ENCODE measurements around the gene NTSR2. TPM values are rescaled to one million over a fixed set of nuclear protein-coding genes. Genes with fewer than 3 reads are reported as not detected.
A peak's percentile ranks its signal among the peaks of the same experiment; 100 is the strongest.

The NTSR2 gene
- total RNA-seq, 1 donor from 2014 or later = not detected

DNA sequence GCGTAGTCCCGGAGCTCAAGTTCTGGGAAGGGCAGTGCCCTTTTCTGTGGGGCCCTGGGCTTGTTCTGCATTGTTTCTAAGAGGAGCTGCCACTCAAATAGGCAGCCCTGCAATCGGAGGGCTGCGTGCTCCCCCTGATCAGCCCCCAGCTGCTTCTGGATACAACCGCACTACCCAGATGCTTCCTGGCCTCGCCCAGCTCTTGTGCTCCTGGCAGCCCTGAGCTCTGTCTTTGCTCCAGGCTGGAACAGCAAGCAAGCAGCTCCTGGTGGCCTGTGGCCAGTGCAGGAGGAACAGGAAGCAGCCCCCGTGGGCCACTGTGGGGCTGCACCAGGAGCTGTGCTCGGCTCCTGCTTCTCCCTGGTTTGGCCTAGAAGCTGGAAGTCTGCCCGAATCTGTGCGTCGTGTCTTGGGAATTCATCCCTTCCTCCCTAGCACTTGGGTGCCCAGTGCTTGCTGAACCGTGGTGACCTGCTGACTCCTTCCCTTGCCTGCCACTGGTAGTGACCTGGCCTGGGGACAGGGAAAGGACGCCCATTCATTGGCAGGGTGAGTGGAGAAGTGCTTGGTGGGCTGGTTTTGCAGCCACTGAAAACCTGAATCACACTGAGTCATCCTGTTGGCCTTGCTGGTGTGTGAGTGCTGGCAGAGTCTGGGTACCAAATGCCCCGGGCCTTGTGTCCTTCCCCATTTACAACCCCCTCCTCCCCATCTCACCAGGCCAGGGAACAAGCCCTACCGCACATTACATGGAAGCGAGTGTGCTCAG, 27.3 kb upstream of the NTSR2 start:
- peaks cover 24% of the 10 kb centered on the region for H3K4me1 ChIP-seq (ENCODE audit: insufficient read depth, low read length)
- no peaks in the 10 kb centered on the region for H4K20me1 ChIP-seq (ENCODE audit: insufficient read depth, low read length)
- H3K27ac ChIP-seq (ENCODE audit: low read depth, low read length) = peak overlapping the region; percentile 68
- peak overlapping the region; percentile 7 for H3K4me3 ChIP-seq (ENCODE audit: insufficient read depth, low read depth, low read length)
- Mint-ChIP-seq H3K27me3 (ENCODE audit: low read depth, unreplicated experiment) (peaks cover 4% of the 10 kb centered on the region), H3K4me3 (ENCODE audit: unreplicated experiment) (no peak overlapping the region), H3K4me1 (ENCODE audit: low read depth, unreplicated experiment) (peaks cover 10% of the 10 kb centered on the region), H3K27ac (ENCODE audit: unreplicated experiment) (peak overlapping the region; percentile 42), H3K36me3 (ENCODE audit: low read depth, unreplicated experiment) (no peaks in the 10 kb centered on the region), H3K9me3 (ENCODE audit: unreplicated experiment) (peaks cover 2% of the 10 kb centered on the region)
- peak overlapping the region; percentile 64 for H3K4me2 ChIP-seq (ENCODE audit: low read length)
- peak overlapping the region; percentile 74 for H2AFZ ChIP-seq (ENCODE audit: low read depth, low read length)
- peak overlapping the region; percentile 23 for H3K9ac ChIP-seq (ENCODE audit: low read length)
- H3K36me3 ChIP-seq (ENCODE audit: insufficient read depth, low read length) = no peaks in the 10 kb centered on the region
- H3K9me3 ChIP-seq (ENCODE audit: insufficient read depth, low read depth, low read length) = no peaks in the 10 kb centered on the region
- no peaks in the 10 kb centered on the region for H3K79me2 ChIP-seq (ENCODE audit: insufficient read depth, low read length)
- H3K27me3 ChIP-seq (ENCODE audit: insufficient read depth, low read length) = no peaks in the 10 kb centered on the region
- no peak for TF ChIP-seq EZH2 (IDR thresholded peaks at IDR 0.05; ENCODE audit: insufficient read depth, low read length)
- TF ChIP-seq, protein P1, sequence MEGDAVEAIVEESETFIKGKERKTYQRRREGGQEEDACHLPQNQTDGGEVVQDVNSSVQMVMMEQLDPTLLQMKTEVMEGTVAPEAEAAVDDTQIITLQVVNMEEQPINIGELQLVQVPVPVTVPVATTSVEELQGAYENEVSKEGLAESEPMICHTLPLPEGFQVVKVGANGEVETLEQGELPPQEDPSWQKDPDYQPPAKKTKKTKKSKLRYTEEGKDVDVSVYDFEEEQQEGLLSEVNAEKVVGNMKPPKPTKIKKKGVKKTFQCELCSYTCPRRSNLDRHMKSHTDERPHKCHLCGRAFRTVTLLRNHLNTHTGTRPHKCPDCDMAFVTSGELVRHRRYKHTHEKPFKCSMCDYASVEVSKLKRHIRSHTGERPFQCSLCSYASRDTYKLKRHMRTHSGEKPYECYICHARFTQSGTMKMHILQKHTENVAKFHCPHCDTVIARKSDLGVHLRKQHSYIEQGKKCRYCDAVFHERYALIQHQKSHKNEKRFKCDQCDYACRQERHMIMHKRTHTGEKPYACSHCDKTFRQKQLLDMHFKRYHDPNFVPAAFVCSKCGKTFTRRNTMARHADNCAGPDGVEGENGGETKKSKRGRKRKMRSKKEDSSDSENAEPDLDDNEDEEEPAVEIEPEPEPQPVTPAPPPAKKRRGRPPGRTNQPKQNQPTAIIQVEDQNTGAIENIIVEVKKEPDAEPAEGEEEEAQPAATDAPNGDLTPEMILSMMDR (IDR thresholded peaks at IDR 0.05; ENCODE audit: insufficient read depth, low read depth, low read length) = no peak
- FAIRE-seq (no peak), DNase-seq (ENCODE audit: low read depth) (peak; percentile 73)

DNA sequence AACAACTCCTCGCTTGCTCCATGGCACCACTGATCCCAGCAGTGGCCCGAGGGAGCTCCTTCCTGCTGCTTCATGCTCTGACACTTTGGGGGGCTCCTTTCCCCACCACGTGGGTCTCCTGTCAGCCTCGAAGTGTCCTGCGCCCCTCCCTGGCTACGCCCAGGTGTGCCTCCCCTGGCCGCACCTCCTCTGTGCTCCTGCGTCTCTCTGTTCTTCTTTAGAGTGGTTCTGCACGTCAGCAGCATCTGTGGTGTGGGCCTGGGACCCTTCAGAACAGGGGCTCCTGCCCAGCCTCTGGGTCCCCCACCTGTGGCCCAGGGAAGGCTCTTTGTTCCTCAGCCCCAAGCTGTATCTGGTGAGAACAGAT, 26.7 kb upstream of the NTSR2 start:
- Histone ChIP-seq H3K79me2 (ENCODE audit: insufficient read depth, low read length) (no peaks in the 10 kb centered on the region), H3K4me1 (ENCODE audit: insufficient read depth, low read length) (peaks cover 24% of the 10 kb centered on the region), H3K9ac (ENCODE audit: low read length) (peak overlapping the region; percentile 19), H2AFZ (ENCODE audit: low read depth, low read length) (peak overlapping the region; percentile 74), H3K36me3 (ENCODE audit: insufficient read depth, low read length) (no peaks in the 10 kb centered on the region), H3K27me3 (ENCODE audit: insufficient read depth, low read length) (no peaks in the 10 kb centered on the region), H3K27ac (ENCODE audit: low read depth, low read length) (no peak overlapping the region), H3K9me3 (ENCODE audit: insufficient read depth, low read depth, low read length) (no peaks in the 10 kb centered on the region), H3K4me2 (ENCODE audit: low read length) (peak overlapping the region; percentile 64), H3K4me3 (ENCODE audit: insufficient read depth, low read depth, low read length) (no peak overlapping the region), H4K20me1 (ENCODE audit: insufficient read depth, low read length) (no peaks in the 10 kb centered on the region)
- FAIRE-seq = no peak
- Mint-ChIP-seq H3K36me3 (ENCODE audit: low read depth, unreplicated experiment) (no peaks in the 10 kb centered on the region), H3K27me3 (ENCODE audit: low read depth, unreplicated experiment) (peaks cover 4% of the 10 kb centered on the region), H3K27ac (ENCODE audit: unreplicated experiment) (no peak overlapping the region), H3K4me3 (ENCODE audit: unreplicated experiment) (no peak overlapping the region), H3K4me1 (ENCODE audit: low read depth, unreplicated experiment) (peaks cover 10% of the 10 kb centered on the region), H3K9me3 (ENCODE audit: unreplicated experiment) (peaks cover 2% of the 10 kb centered on the region)
- no peak for TF ChIP-seq EZH2 (IDR thresholded peaks at IDR 0.05; ENCODE audit: insufficient read depth, low read length)
- TF ChIP-seq, protein P1 (IDR thresholded peaks at IDR 0.05; ENCODE audit: insufficient read depth, low read depth, low read length) = no peak
- no peak for DNase-seq (ENCODE audit: low read depth)

DNA sequence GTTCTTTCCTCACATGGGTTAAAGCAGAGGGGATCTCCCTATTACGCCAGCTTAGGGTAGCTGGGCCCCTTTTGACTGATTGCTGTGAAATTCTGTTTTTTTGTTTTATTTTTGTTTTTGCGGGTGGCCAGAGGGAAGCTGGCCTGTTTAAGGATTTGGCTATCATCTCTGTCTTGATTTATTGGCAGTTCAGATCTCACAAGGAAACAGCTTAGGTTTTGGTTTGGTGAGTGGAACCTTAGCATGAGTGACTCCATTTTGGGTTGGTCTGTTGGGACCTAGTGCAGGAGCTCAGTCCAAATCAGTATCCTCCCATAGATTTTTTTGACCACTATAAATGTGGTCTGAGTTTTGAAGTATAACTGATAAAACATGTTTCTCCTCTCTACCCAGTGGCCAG, 25.6 kb upstream of the NTSR2 start:
- peaks cover 24% of the 10 kb centered on the region for H3K4me1 ChIP-seq (ENCODE audit: insufficient read depth, low read length)
- H2AFZ ChIP-seq (ENCODE audit: low read depth, low read length) = no peak overlapping the region
- H3K79me2 ChIP-seq (ENCODE audit: insufficient read depth, low read length) = no peaks in the 10 kb centered on the region
- H3K4me3 ChIP-seq (ENCODE audit: insufficient read depth, low read depth, low read length) = no peak overlapping the region
- H3K27me3 ChIP-seq (ENCODE audit: insufficient read depth, low read length) = no peaks in the 10 kb centered on the region
- no peak overlapping the region for H3K4me2 ChIP-seq (ENCODE audit: low read length)
- H3K9ac ChIP-seq (ENCODE audit: low read length) = no peak overlapping the region
- H3K9me3 Mint-ChIP-seq (ENCODE audit: unreplicated experiment) = peaks cover 2% of the 10 kb centered on the region
- peaks cover 10% of the 10 kb centered on the region for H3K4me1 Mint-ChIP-seq (ENCODE audit: low read depth, unreplicated experiment)
- no peaks in the 10 kb centered on the region for H3K36me3 ChIP-seq (ENCODE audit: insufficient read depth, low read length)
- H3K9me3 ChIP-seq (ENCODE audit: insufficient read depth, low read depth, low read length) = no peaks in the 10 kb centered on the region
- H3K27ac ChIP-seq (ENCODE audit: low read depth, low read length) = no peak overlapping the region
- no peak for TF ChIP-seq EZH2 (IDR thresholded peaks at IDR 0.05; ENCODE audit: insufficient read depth, low read length)
- TF ChIP-seq, protein P1 (IDR thresholded peaks at IDR 0.05; ENCODE audit: insufficient read depth, low read depth, low read length) = no peak
- H3K36me3 Mint-ChIP-seq (ENCODE audit: low read depth, unreplicated experiment) = no peaks in the 10 kb centered on the region
- peaks cover 4% of the 10 kb centered on the region for H3K27me3 Mint-ChIP-seq (ENCODE audit: low read depth, unreplicated experiment)
- no peak for DNase-seq (ENCODE audit: low read depth)
- no peak overlapping the region for H3K4me3 Mint-ChIP-seq (ENCODE audit: unreplicated experiment)
- no peak for FAIRE-seq
- no peak overlapping the region for H3K27ac Mint-ChIP-seq (ENCODE audit: unreplicated experiment)
- H4K20me1 ChIP-seq (ENCODE audit: insufficient read depth, low read length) = no peaks in the 10 kb centered on the region
